Keratinocyte (primary cell): ENCODE measurements around the gene RANBP3L. TPM values are rescaled to one million over a fixed set of nuclear protein-coding genes. Genes with fewer than 3 reads are reported as not detected.

ENCODE experiments used
- DNase-seq: peaks from one replicate; pipeline ENCODE4 v3.0.0-alpha.2; 2011; ENCODE audit warnings: low read depth, missing footprints, low spot score
- FAIRE-seq: peaks from 2 replicates; lab custom pipeline; 2011; peaks lifted over from hg19 to GRCh38; lab: Jason Lieb, UNC
- H2AFZ ChIP-seq: 2 replicates; pipeline ENCODE4 v1.6.0; 2012; ENCODE audit warnings: low read length, control low read depth, inconsistent platforms; ENCODE audit not compliant: control insufficient read depth
- H3K27ac ChIP-seq: 2 replicates; pipeline ENCODE4 v1.5.1; 2011; ENCODE audit warnings: low read length; ENCODE audit not compliant: control insufficient read depth, insufficient read depth
- H3K27me3 ChIP-seq: 3 replicates; pipeline ENCODE4 v1.6.0; 2011; ENCODE audit warnings: low read length; ENCODE audit not compliant: control insufficient read depth, insufficient read depth; ENCODE audit errors: extremely low read depth
- H3K36me3 ChIP-seq, 2 experiments: 2 replicates in 1 of 2; 3 replicates in 1 of 2; pipeline ENCODE4 v1.5.1; 2011; ENCODE audit warnings: low read length in 2 of 2, mild to moderate bottlenecking in 1 of 2; ENCODE audit not compliant: control insufficient read depth in 2 of 2, insufficient read depth in 2 of 2; ENCODE audit errors: extremely low read depth in 1 of 2
- H3K4me1 ChIP-seq: 3 replicates; pipeline ENCODE4 v1.5.1; 2011; ENCODE audit warnings: low read length; ENCODE audit not compliant: control insufficient read depth, insufficient read depth; ENCODE audit errors: extremely low read depth
- H3K4me2 ChIP-seq: 3 replicates; pipeline ENCODE4 v1.6.0; 2011; ENCODE audit warnings: low read depth, low read length; ENCODE audit not compliant: control insufficient read depth, insufficient read depth; ENCODE audit errors: extremely low read depth
- H3K4me3 ChIP-seq, 3 experiments: fragments of 200-600 bp in 1 of 3; sonication (generic) in 1 of 3; 2 replicates in 2 of 3; 3 replicates in 1 of 3; pipeline ENCODE4 v1.5.1; 2011 to 2016; ENCODE audit warnings: low read length in 3 of 3, mild to moderate bottlenecking in 3 of 3, control low read depth in 2 of 3, inconsistent platforms in 1 of 3, low read depth in 1 of 3, mixed read lengths in 1 of 3, mixed run types in 1 of 3, moderate library complexity in 1 of 3; ENCODE audit not compliant: control insufficient read depth in 2 of 3, insufficient read depth in 2 of 3; ENCODE audit errors: extremely low read depth in 1 of 3
- H3K79me2 ChIP-seq: 2 replicates; pipeline ENCODE4 v1.6.0; 2012; ENCODE audit warnings: low read length; ENCODE audit not compliant: control insufficient read depth, insufficient read depth
- H3K9ac ChIP-seq: 3 replicates; pipeline ENCODE4 v1.6.0; 2011; ENCODE audit warnings: low read length; ENCODE audit not compliant: control insufficient read depth, insufficient read depth; ENCODE audit errors: extremely low read depth
- H3K9me1 ChIP-seq: 3 replicates; pipeline ENCODE4 v1.6.0; 2011; ENCODE audit warnings: low read length; ENCODE audit not compliant: control insufficient read depth, insufficient read depth; ENCODE audit errors: extremely low read depth
- H3K9me3 ChIP-seq: 2 replicates; pipeline ENCODE4 v1.5.1; 2012; ENCODE audit warnings: low read depth, low read length; ENCODE audit not compliant: control insufficient read depth
- H4K20me1 ChIP-seq: 3 replicates; pipeline ENCODE4 v1.6.0; 2011; ENCODE audit warnings: low read length; ENCODE audit not compliant: control insufficient read depth, insufficient read depth; ENCODE audit errors: extremely low read depth
- CTCF ChIP-seq, 3 experiments: IDR thresholded peaks in 1 of 3; conservative IDR thresholded peaks in 1 of 3; optimal IDR thresholded peaks in 1 of 3; 2 replicates in 2 of 3; 3 replicates in 1 of 3; pipeline versions ENCODE3 to v1.5.1; 2011; ENCODE audit warnings: low read length in 3 of 3, mild to moderate bottlenecking in 3 of 3, moderate library complexity in 2 of 3, control low read depth in 1 of 3, inconsistent platforms in 1 of 3; ENCODE audit not compliant: insufficient read depth in 2 of 3; ENCODE audit errors: extremely low read depth in 1 of 3
- EZH2 ChIP-seq: IDR thresholded peaks from one replicate; pipeline ENCODE4 v1.6.1; 2012; ENCODE audit warnings: inconsistent platforms, mild to moderate bottlenecking, low read length, moderate library complexity
- dilution Hi-C: fragments of 300-500 bp; cut with MboI; formaldehyde crosslinking; loops from one replicate; pipeline ENCODE4 v1.7.0; 2020; ENCODE audit warnings: low sequenced_read_pairs; ENCODE audit not compliant: extremely low pct_ligation_motif_present
- polyA plus RNA-seq, 5 experiments: library from polyadenylated mRNA; depleted of rRNA in 3 of 5; stranded (reverse) in 3 of 5; stranded (forward) in 1 of 5; unstranded in 1 of 5; fragments of >200 nt; gene quantifications; 1 replicate in 1 of 5; 2 replicates in 3 of 5; 3 replicates in 1 of 5; pipeline versions ENCODE4 v1.2.1 to v1.2.3, GENCODE V29; 2011 to 2012; ENCODE audit warnings: missing spikeins in 2 of 5, low read depth in 1 of 5, low replicate concordance in 1 of 5

The RANBP3L gene
- polyA plus RNA-seq, 1 donor (not counting 4 experiments of a cell fraction or from before 2014, with no cell fraction given): not detected

GRCh38 chr5:36236801-36237200 lies 64.9 kb downstream of the RANBP3L start:
- peaks cover 18% of the 10 kb centered on the region for H3K4me1 ChIP-seq
- H2AFZ ChIP-seq: no peak overlapping the region
- no peaks in the 10 kb centered on the region for H4K20me1 ChIP-seq
- no peak overlapping the region for H3K27ac ChIP-seq
- no peak overlapping the region for H3K4me3 ChIP-seq
- dilution Hi-C loops: no loop called here
- peaks cover 22% of the 10 kb centered on the region for H3K79me2 ChIP-seq
- no peaks in the 10 kb centered on the region for H3K27me3 ChIP-seq
- no peaks in the 10 kb centered on the region for H3K9me1 ChIP-seq
- no peak overlapping the region for H3K9ac ChIP-seq
- TF ChIP-seq CTCF (optimal IDR thresholded peaks at IDR 0.05 in 1 of 3, IDR thresholded peaks at IDR 0.05 in 1 of 3, conservative IDR thresholded peaks at IDR 0.05 in 1 of 3; ENCODE audit: extremely low read depth in 1 of 3, insufficient read depth in 2 of 3, low read length in 3 of 3): no peak
- TF ChIP-seq EZH2: no peak
- no peak overlapping the region for H3K4me2 ChIP-seq
- H3K36me3 ChIP-seq: no peaks in the 10 kb centered on the region
- no peak for DNase-seq
- FAIRE-seq: no peak
- no peaks in the 10 kb centered on the region for H3K9me3 ChIP-seq

- no peak overlapping the region for H3K4me2 ChIP-seq
- dilution Hi-C loops: no loop called here
- H3K9ac ChIP-seq: no peak overlapping the region
- no peak for TF ChIP-seq CTCF (optimal IDR thresholded peaks at IDR 0.05 in 1 of 3, IDR thresholded peaks at IDR 0.05 in 1 of 3, conservative IDR thresholded peaks at IDR 0.05 in 1 of 3; ENCODE audit: extremely low read depth in 1 of 3, insufficient read depth in 2 of 3, low read length in 3 of 3)
- TF ChIP-seq EZH2: no peak
- no peak overlapping the region for H2AFZ ChIP-seq
- no peak overlapping the region for H3K4me3 ChIP-seq
- peaks cover under 1% of the 10 kb centered on the region for H3K79me2 ChIP-seq
- no peak for DNase-seq
- H3K9me3 ChIP-seq: no peaks in the 10 kb centered on the region
- H3K9me1 ChIP-seq: no peaks in the 10 kb centered on the region
- H3K4me1 ChIP-seq: peaks cover under 1% of the 10 kb centered on the region
- FAIRE-seq: no peak
- no peaks in the 10 kb centered on the region for H3K36me3 ChIP-seq
- no peaks in the 10 kb centered on the region for H4K20me1 ChIP-seq
- H3K27ac ChIP-seq: no peak overlapping the region
- no peaks in the 10 kb centered on the region for H3K27me3 ChIP-seq
Observed at GRCh38 chr5:36232533-36232932, 69.2 kb downstream of the RANBP3L start.
